K562 (cell line): Measurements from ENCODE around the gene KCNE1. TPM values are rescaled to one million over a fixed set of nuclear protein-coding genes. Genes with fewer than 3 reads are reported as not detected.

Experiments used
- KLF10 ChIP-seq: fragments of 250-450 bp; sonication (Bioruptor Pico); IDR thresholded peaks from 2 replicates; pipeline ENCODE4 v1.6.1; 2021; ENCODE audit warnings: matching md5 sums
- MGA ChIP-seq: fragments of 450-650 bp; IDR thresholded peaks from 2 replicates; pipeline ENCODE4 v1.6.1; 2016; ENCODE audit warnings: mild to moderate bottlenecking, moderate library complexity
- MXD1 ChIP-seq: fragments of 250-450 bp; sonication (Bioruptor Pico); IDR thresholded peaks from 2 replicates; pipeline ENCODE4 v1.8.0; 2021; ENCODE audit warnings: borderline replicate concordance, mild to moderate bottlenecking, moderate library complexity; ENCODE audit not compliant: poor library complexity, severe bottlenecking
- MYNN ChIP-seq, 2 experiments: sonication (generic); formaldehyde crosslinking in 1 of 2; IDR thresholded peaks; 2 replicates each; pipeline versions ENCODE4 v1.5.0 to v1.6.1; 2016 to 2020; ENCODE audit warnings: antibody characterized with exemption in 1 of 2, missing genetic modification reagents in 1 of 2
- polyA plus RNA-seq, 8 experiments: library from polyadenylated mRNA; depleted of rRNA in 4 of 8; stranded (reverse) in 5 of 8; unstranded in 3 of 8; fragments of >200 nt; fragmentation: Nextera tagmentation in 2 of 8; fragmentation: Illumina TruSeq in 1 of 8; extraction: Ambion mirVana in 2 of 8; extraction: Trizol in 1 of 8; gene quantifications; 2 replicates each; pipeline versions ENCODE4 v1.2.1 to v1.2.3, GENCODE V29; 2011 to 2014; ENCODE audit warnings: inconsistent platforms in 1 of 8, missing spikeins in 1 of 8
- total RNA-seq, 7 experiments: library from RNA; depleted of rRNA in 6 of 7; stranded (reverse); fragments of >200 nt in 6 of 7; fragmentation: Illumina TruSeq in 2 of 7; extraction: Trizol in 2 of 7; gene quantifications; 2 replicates each; pipeline versions ENCODE4 v1.2.1 to v1.2.3, GENCODE V29; 2011 to 2021; ENCODE audit warnings: low replicate concordance in 1 of 7

The KCNE1 gene
- total and polyA plus RNA-seq, 9 of the 15 experiments (the other 6 are each of a cell fraction or from before 2014, with no cell fraction given), result 0.05 to 0.22 (median 0.11) TPM; not detected in 3

GRCh38 chr21:34530261-34530660, 18.3 kb upstream of the KCNE1 start (continued):
- TF ChIP-seq MGA, result no peak
- no peak for TF ChIP-seq MYNN (IDR thresholded peaks at IDR 0.05)
- TF ChIP-seq MYNN (CRISPR knock-in tag; IDR thresholded peaks at IDR 0.05), result no peak
- no peak for TF ChIP-seq MXD1 (CRISPR knock-in tag)
- TF ChIP-seq KLF10 (CRISPR knock-in tag), result no peak
